HCT116 (cell line): Measurements from ENCODE around the gene CPA1. TPM values are rescaled to one million over a fixed set of nuclear protein-coding genes. Genes with fewer than 3 reads are reported as not detected.

ENCODE experiments used
- ATAC-seq: fragments of 200-7000 bp; cut with Tn5 transposase; 2 replicates; pipeline ENCODE4 v1.9.1; 2020; ENCODE audit warnings: mild to moderate bottlenecking, moderate library complexity
- BruUV-seq: library from RNA; stranded (reverse); fragments of 400-500 nt; replicated peaks from 2 replicates; lab custom pipeline; 2021; lab: Mats Ljungman, UMichigan
- CTCF ChIA-PET: fragments of 300-600 bp; sonication (Branson Sonifier 250); formaldehyde crosslinking; loops from one replicate; lab custom pipeline; 2021; ENCODE audit warnings: antibody characterized with exemption; lab: Charles Lee
- POLR2A ChIA-PET: fragments of 300-600, 350-600 bp; sonication (Branson Sonifier 250); formaldehyde crosslinking; loops from one replicate; lab custom pipeline; 2021; ENCODE audit warnings: antibody characterized with exemption; lab: Charles Lee
- RAD21 ChIA-PET, 2 experiments: fragments of 300-600 bp; sonication (Branson Sonifier 250); formaldehyde crosslinking; loops; one replicate each; lab custom pipeline; 2023; ENCODE audit warnings: low total read pairs in 2 of 2; ENCODE audit not compliant: uncharacterized antibody in 2 of 2, unreplicated experiment in 2 of 2, low non-redundant PET in 1 of 2; lab: Charles Lee
- DNase-seq: peaks from one replicate; pipeline ENCODE4 v3.0.0-alpha.2; 2010; ENCODE audit warnings: low read depth, low spot score
- H2AFZ ChIP-seq: fragments of 200-600 bp; shearing (Covaris generic), sonication (generic); 2 replicates; pipeline ENCODE4 v1.6.1; 2017; ENCODE audit warnings: low read depth, mixed run types, mixed read lengths, antibody characterized with exemption, low read length; ENCODE audit not compliant: poor library complexity, severe bottlenecking
- H3K27ac ChIP-seq: 2 replicates; pipeline ENCODE4 v1.5.1; 2012; ENCODE audit warnings: low read depth, low read length
- H3K27me3 ChIP-seq: fragments of 200-600 bp; sonication (generic); 2 replicates; pipeline ENCODE4 v1.6.1; 2016; ENCODE audit warnings: mixed run types, low read length, mixed read lengths; ENCODE audit not compliant: insufficient read depth
- H3K36me3 ChIP-seq, 2 experiments: fragments of 200-500 bp in 1 of 2; fragments of 200-600 bp in 1 of 2; sonication (Bioruptor generic) in 1 of 2; sonication (generic) in 1 of 2; 2 replicates each; pipeline versions ENCODE4 v1.5.1 to v1.6.1; 2014 to 2016; ENCODE audit warnings: low read length in 2 of 2, inconsistent platforms in 1 of 2, mixed read lengths in 1 of 2, mixed run types in 1 of 2; ENCODE audit not compliant: insufficient read depth in 2 of 2, control insufficient read depth in 1 of 2
- H3K4me1 ChIP-seq, 2 experiments: fragments of 200-600 bp in 1 of 2; sonication (generic) in 1 of 2; 2 replicates each; pipeline versions ENCODE4 v1.5.1 to v1.6.1; 2012 to 2017; ENCODE audit warnings: low read length in 2 of 2, inconsistent platforms in 1 of 2, mild to moderate bottlenecking in 1 of 2, mixed read lengths in 1 of 2, mixed run types in 1 of 2, moderate library complexity in 1 of 2; ENCODE audit not compliant: insufficient read depth in 2 of 2, control insufficient read depth in 1 of 2
- H3K4me2 ChIP-seq: fragments of 200-600 bp; sonication (generic); 2 replicates; pipeline ENCODE4 v1.6.1; 2017; ENCODE audit warnings: mixed run types, low read length, mixed read lengths
- H3K4me3 ChIP-seq, 2 experiments: fragments of 200-600 bp in 1 of 2; sonication (generic) in 1 of 2; replicated peaks in 1 of 2; 2 replicates each; pipeline ENCODE4 v1.5.1; 2011 to 2016; ENCODE audit warnings: low read length in 2 of 2, control low read depth in 1 of 2, low read depth in 1 of 2, mild to moderate bottlenecking in 1 of 2, mixed read lengths in 1 of 2, mixed run types in 1 of 2
- H3K79me2 ChIP-seq: fragments of 200-600 bp; sonication (generic); 2 replicates; pipeline ENCODE4 v1.6.1; 2017; ENCODE audit warnings: mild to moderate bottlenecking, mixed run types, low read length, moderate library complexity, mixed read lengths; ENCODE audit not compliant: insufficient read depth
- H3K9ac ChIP-seq: fragments of 200-600 bp; sonication (generic); 2 replicates; pipeline ENCODE4 v1.6.1; 2016; ENCODE audit warnings: low read length, mixed read lengths
- H3K9me2 ChIP-seq: fragments of 200-600 bp; sonication (generic), shearing (Covaris generic); 2 replicates; pipeline ENCODE4 v1.6.1; 2017; ENCODE audit warnings: mixed run types, mild to moderate bottlenecking, moderate library complexity; ENCODE audit not compliant: insufficient read depth
- H3K9me3 ChIP-seq, 2 experiments: fragments of 200-500 bp in 1 of 2; fragments of 200-600 bp in 1 of 2; sonication (Bioruptor generic) in 1 of 2; sonication (generic) in 1 of 2; 2 replicates each; pipeline ENCODE4 v1.6.1; 2014 to 2017; ENCODE audit warnings: low read length in 2 of 2, mixed read lengths in 2 of 2, inconsistent platforms in 1 of 2, low read depth in 1 of 2, mild to moderate bottlenecking in 1 of 2, mixed run types in 1 of 2, moderate library complexity in 1 of 2; ENCODE audit not compliant: control insufficient read depth in 1 of 2, insufficient read depth in 1 of 2
- H4K20me1 ChIP-seq: fragments of 200-600 bp; sonication (generic), shearing (Covaris generic); 2 replicates; pipeline ENCODE4 v1.6.1; 2017; ENCODE audit warnings: mixed run types, mild to moderate bottlenecking, moderate library complexity; ENCODE audit not compliant: insufficient read depth
- ATF3 ChIP-seq: IDR thresholded peaks from 2 replicates; pipeline ENCODE4 v1.6.1; 2012
- CEBPB ChIP-seq: IDR thresholded peaks from 2 replicates; pipeline ENCODE4 v1.6.1; 2012; ENCODE audit warnings: low read depth
- EGR1 ChIP-seq: IDR thresholded peaks from 2 replicates; pipeline ENCODE4 v1.6.1; 2012; ENCODE audit warnings: low read depth
- EZH2phosphoT487 ChIP-seq: fragments of 200-600 bp; IDR thresholded peaks from 2 replicates; pipeline ENCODE4 v1.6.1; 2018; ENCODE audit warnings: antibody characterized with exemption, borderline replicate concordance
- FOSL1 ChIP-seq: IDR thresholded peaks from 2 replicates; pipeline ENCODE4 v1.6.1; 2012; ENCODE audit warnings: low read depth
- POLR2A ChIP-seq: IDR thresholded peaks from 2 replicates; pipeline ENCODE4 v1.7.0; 2011; ENCODE audit warnings: borderline replicate concordance; ENCODE audit not compliant: insufficient read depth, insufficient read length; ENCODE audit errors: extremely low read depth
- REST ChIP-seq: IDR thresholded peaks from 2 replicates; pipeline ENCODE4 v1.6.1; 2012; ENCODE audit warnings: low read depth
- SIN3A ChIP-seq: IDR thresholded peaks from 2 replicates; pipeline ENCODE4 v1.6.1; 2012; ENCODE audit warnings: low read depth
- SP1 ChIP-seq: IDR thresholded peaks from 2 replicates; pipeline ENCODE4 v1.6.1; 2012; ENCODE audit warnings: low read depth
- ZBTB33 ChIP-seq: IDR thresholded peaks from 2 replicates; pipeline ENCODE4 v1.6.1; 2011; ENCODE audit warnings: mild to moderate bottlenecking, low read length, moderate library complexity; ENCODE audit not compliant: insufficient replicate concordance; ENCODE audit errors: extremely low read depth
- intact Hi-C: fragments of 100-400 bp; cut with micrococcal nuclease; formaldehyde crosslinking; loops from 2 replicates; pipeline ENCODE4 v1.10.0; 2022
- total RNA-seq: library from RNA; stranded (reverse); gene quantifications from one replicate; pipeline ENCODE4 v1.2.1, GENCODE V29; 2021; ENCODE audit not compliant: unreplicated experiment

The CPA1 gene
- total RNA-seq, 1 experiment from 2014 or later = 11.9 TPM

GRCh38 chr7:130419658-130420057 lies 39.4 kb downstream of the CPA1 start:
- H3K4me3 ChIP-seq = no peak overlapping the region
- ChIA-PET CTCF (no interaction called here), POLR2A (no interaction called here), RAD21 (no interaction called here)
- no peaks in the 10 kb centered on the region for H3K27me3 ChIP-seq
- no peaks in the 10 kb centered on the region for H3K36me3 ChIP-seq
- no TSS peak for BruUV-seq
- no peaks in the 10 kb centered on the region for H4K20me1 ChIP-seq
- no peak for ATAC-seq
- TF ChIP-seq POLR2A = no peak
- no peak for TF ChIP-seq ZBTB33
- TF ChIP-seq EZH2phosphoT487 = no peak
- no peak for TF ChIP-seq REST
- TF ChIP-seq ATF3 = no peak
- TF ChIP-seq EGR1 = no peak
- TF ChIP-seq FOSL1 = no peak
- TF ChIP-seq SIN3A = no peak
- no peak for TF ChIP-seq CEBPB
- no peak for TF ChIP-seq SP1
- no peak overlapping the region for H3K4me2 ChIP-seq
- H3K4me1 ChIP-seq = peaks cover 0 to 6% of the 10 kb centered on the region in 2 experiments; a peak in 1 of 4 replicates
- no peaks in the 10 kb centered on the region for H3K9me3 ChIP-seq
- DNase-seq = no peak
- no peaks in the 10 kb centered on the region for H3K79me2 ChIP-seq
- H3K9ac ChIP-seq = no peak overlapping the region
- H2AFZ ChIP-seq = no peak overlapping the region
- intact Hi-C loops = no loop called here
- no peak overlapping the region for H3K27ac ChIP-seq
- H3K9me2 ChIP-seq = no peaks in the 10 kb centered on the region
